Right atrium auricular region (tissue), 2 donors: Measurements from ENCODE around the gene MLC1. TPM values are rescaled to one million over a fixed set of nuclear protein-coding genes. Genes with fewer than 3 reads are reported as not detected.

Source experiments
- DNase-seq: peaks from one replicate; pipeline ENCODE4 v3.0.0-alpha.2; 2019; ENCODE audit warnings: low spot score
- H3K27ac ChIP-seq, 2 donors: fragments of 200-600 bp; sonication (generic); 1 replicate in 1 of 2; 2 replicates in 1 of 2; pipeline ENCODE4 v1.5.1; 2016 to 2019
- H3K27me3 ChIP-seq, 2 donors: fragments of 200-600 bp; sonication (generic); one replicate each; pipeline versions ENCODE4 v1.5.1 to v1.6.0; 2017 to 2019
- H3K36me3 ChIP-seq: fragments of 200-600 bp; sonication (generic); one replicate; pipeline ENCODE4 v1.5.1; 2016
- H3K4me1 ChIP-seq, 2 donors: fragments of 200-600 bp; sonication (generic); one replicate each; pipeline versions ENCODE4 v1.5.1 to v1.6.0; 2017 to 2019
- H3K4me3 ChIP-seq, 2 donors: fragments of 200-600 bp; sonication (generic); 1 replicate in 1 of 2; 2 replicates in 1 of 2; pipeline ENCODE4 v1.5.1; 2017 to 2019; ENCODE audit warnings: mild to moderate bottlenecking in 1 of 2, moderate library complexity in 1 of 2
- H3K9me3 ChIP-seq, 2 donors: fragments of 200-600 bp; sonication (generic); one replicate each; pipeline ENCODE4 v1.5.1; 2019
- total RNA-seq, 2 donors: library from RNA; depleted of rRNA; stranded (reverse); fragments of >200 nt; gene quantifications; one replicate each; pipeline ENCODE4 v1.1.0, GENCODE V29; 2016
- TF ChIP-seq, protein P1 (sequence below), 2 donors: fragments of 200-600 bp; sonication (generic); IDR thresholded peaks; one replicate each; pipeline ENCODE4 v1.5.1; 2019; ENCODE audit warnings: antibody characterized with exemption in 2 of 2

MLC1 gene
- total RNA-seq, 2 donors from 2014 or later: 0.71 TPM; not detected in 1

DNA sequence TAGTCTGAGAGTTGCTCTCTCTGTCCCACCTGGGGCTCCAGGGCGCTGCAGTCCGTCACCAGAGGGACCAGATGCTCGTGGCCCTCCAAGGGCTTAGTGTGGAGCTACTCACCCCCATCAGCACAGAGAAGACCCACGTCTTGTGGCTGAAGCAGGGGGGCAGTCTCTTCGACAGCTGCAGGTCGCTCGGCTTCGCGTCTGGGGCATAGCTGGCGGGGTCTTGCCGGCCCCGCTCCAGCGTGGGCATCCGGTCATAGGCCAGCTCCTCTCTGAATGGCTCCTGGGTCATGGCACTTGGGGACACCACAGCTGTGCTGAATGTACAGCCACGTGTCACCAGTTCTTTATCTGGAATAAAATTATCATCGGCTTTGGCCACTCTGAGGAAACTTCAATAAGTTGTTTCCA lies 608 bp downstream of the MLC1 start:
- no peak overlapping the region for H3K27ac ChIP-seq
- DNase-seq: no peak
- H3K9me3 ChIP-seq: peaks cover 0 to 5% of the 10 kb centered on the region in 2 donors
- H3K36me3 ChIP-seq: no peaks in the 10 kb centered on the region
- H3K27me3 ChIP-seq: peaks cover 3% of the 10 kb centered on the region in 2 donors
- peaks cover 0 to 3% of the 10 kb centered on the region in 2 donors for H3K4me1 ChIP-seq
- H3K4me3 ChIP-seq: no peak overlapping the region
- TF ChIP-seq, protein P1, sequence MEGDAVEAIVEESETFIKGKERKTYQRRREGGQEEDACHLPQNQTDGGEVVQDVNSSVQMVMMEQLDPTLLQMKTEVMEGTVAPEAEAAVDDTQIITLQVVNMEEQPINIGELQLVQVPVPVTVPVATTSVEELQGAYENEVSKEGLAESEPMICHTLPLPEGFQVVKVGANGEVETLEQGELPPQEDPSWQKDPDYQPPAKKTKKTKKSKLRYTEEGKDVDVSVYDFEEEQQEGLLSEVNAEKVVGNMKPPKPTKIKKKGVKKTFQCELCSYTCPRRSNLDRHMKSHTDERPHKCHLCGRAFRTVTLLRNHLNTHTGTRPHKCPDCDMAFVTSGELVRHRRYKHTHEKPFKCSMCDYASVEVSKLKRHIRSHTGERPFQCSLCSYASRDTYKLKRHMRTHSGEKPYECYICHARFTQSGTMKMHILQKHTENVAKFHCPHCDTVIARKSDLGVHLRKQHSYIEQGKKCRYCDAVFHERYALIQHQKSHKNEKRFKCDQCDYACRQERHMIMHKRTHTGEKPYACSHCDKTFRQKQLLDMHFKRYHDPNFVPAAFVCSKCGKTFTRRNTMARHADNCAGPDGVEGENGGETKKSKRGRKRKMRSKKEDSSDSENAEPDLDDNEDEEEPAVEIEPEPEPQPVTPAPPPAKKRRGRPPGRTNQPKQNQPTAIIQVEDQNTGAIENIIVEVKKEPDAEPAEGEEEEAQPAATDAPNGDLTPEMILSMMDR (IDR thresholded peaks at IDR 0.05): no peak

DNA sequence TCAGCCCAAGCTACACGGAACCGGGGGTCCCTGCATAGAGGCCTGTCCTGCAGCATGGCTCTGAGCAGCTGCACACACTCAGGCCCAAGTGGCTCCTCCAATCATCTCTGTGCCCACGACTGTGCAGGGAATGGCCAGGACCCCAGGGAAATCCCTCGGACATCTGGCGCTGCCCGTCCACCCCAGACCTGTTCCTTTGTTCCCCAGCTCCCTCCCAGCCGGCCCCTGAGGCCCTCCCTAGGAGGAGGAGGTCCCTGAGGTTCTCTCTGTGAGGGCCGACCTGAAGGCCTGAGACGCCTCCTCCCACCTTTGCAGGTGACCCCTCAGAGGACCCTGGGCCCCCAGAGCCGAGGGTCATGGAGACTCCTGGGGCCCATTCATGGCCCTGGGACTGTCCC lies 1.1 kb downstream of the MLC1 start:
- DNase-seq: no peak
- Histone ChIP-seq H3K4me1 (peaks cover 0 to 3% of the 10 kb centered on the region in 2 donors), H3K27me3 (peaks cover 3% of the 10 kb centered on the region in 2 donors)

DNA sequence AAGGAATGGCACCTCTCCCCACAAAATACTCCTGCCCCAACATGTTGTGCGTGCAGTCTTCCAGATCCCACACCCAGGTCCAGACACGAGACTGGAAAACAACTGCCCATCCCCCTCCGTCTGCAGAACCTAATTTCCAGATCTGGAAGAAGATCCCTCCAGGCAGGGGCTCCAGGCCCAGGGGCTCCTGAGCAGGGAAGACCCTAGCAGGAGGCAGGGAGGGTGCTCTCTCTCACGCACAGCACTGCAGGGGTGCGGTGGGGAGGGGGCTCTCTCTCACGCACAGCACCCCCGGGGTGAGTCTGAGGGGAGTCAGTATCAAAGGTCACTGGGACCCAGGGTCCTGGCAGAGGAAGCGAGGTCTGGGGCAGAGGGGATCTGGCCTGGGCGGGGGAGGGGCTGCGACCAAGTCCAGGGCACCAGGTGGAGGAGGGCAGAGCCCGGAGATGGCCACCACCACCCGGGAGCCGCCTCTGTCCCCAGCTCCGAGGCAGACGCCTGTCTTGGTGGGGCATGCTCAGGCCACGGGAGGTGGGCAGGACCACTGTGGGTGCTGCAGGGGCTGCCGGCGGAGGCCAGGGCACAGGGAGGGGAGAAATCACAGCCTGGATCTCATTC lies 1.7 kb downstream of the MLC1 start:
- TF ChIP-seq, protein P1 (IDR thresholded peaks at IDR 0.05): no peak
- H3K27me3 ChIP-seq: peaks cover 1 to 3% of the 10 kb centered on the region in 2 donors
- H3K4me3 ChIP-seq: no peak overlapping the region
- no peak for DNase-seq
- peaks cover 0 to 3% of the 10 kb centered on the region in 2 donors for H3K9me3 ChIP-seq
- peaks cover 0 to 3% of the 10 kb centered on the region in 2 donors for H3K4me1 ChIP-seq
- H3K36me3 ChIP-seq: no peaks in the 10 kb centered on the region
- no peak overlapping the region for H3K27ac ChIP-seq

More for the DNA sequence above, 1.1 kb downstream of the MLC1 start:
- Histone ChIP-seq H3K27ac (no peak overlapping the region), H3K36me3 (no peaks in the 10 kb centered on the region), H3K4me3 (no peak overlapping the region), H3K9me3 (peaks cover 0 to 3% of the 10 kb centered on the region in 2 donors)
- TF ChIP-seq, protein P1 (IDR thresholded peaks at IDR 0.05): no peak

DNA sequence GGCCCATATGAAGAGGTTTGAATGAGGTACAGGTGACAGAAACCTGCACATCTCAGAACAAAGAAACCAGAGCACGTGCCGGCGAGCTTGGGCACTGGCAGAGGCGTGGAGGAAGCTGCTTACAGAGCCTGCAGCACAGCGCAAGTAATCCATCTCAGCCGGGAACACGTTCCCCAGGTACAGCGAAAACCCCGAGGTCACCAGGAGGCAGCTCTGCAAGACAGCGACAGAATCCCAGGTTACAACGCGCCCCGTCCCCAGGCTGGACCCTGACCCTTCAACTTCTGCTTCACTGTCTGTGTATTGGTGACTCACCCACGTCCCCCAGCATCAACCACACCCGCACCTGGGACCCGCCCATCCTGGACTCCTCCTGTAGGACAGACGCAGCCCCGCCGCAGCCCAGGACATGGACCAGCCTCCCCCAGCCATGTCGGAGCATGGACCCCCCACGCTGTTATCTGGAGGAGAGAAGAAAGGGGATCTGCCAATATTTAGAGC lies 2.2 kb downstream of the MLC1 start:
- Histone ChIP-seq H3K9me3 (peaks cover 0 to 3% of the 10 kb centered on the region in 2 donors), H3K4me3 (no peak overlapping the region), H3K27me3 (peaks cover 0 to 3% of the 10 kb centered on the region in 2 donors), H3K4me1 (peaks cover 0 to 3% of the 10 kb centered on the region in 2 donors), H3K27ac (no peak overlapping the region), H3K36me3 (no peaks in the 10 kb centered on the region)
- TF ChIP-seq, protein P1 (IDR thresholded peaks at IDR 0.05): no peak
- DNase-seq: no peak

DNA sequence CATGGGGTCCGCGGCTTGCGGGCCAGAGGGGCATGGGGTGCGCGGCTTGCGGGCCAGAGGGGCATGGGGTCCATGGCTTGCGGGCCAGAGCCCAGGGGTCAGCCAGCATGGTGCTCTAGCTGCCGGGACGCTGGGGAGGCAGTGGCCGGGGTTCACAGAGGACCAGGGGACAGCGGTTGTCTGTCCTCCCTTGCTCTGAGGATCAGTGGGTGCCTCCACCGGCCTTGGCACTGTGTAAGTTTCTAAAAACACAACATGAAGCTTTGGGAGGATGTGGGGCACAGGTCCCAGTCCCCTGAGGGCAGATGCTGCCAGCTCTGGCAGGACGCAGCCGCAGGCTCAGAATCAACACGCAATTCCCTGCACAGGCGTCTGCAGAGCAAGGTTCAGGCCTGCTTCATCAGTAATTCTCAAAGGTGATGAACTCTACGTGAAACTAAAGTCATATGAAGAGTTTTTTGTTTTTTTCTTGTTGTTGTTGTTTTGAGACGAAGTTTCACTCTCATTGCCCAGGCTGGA lies 3.0 kb downstream of the MLC1 start:
- Histone ChIP-seq H3K27ac (no peak overlapping the region), H3K36me3 (no peaks in the 10 kb centered on the region), H3K27me3 (no peaks in the 10 kb centered on the region), H3K9me3 (peaks cover 0 to 3% of the 10 kb centered on the region in 2 donors), H3K4me1 (peaks cover 0 to 3% of the 10 kb centered on the region in 2 donors), H3K4me3 (no peak overlapping the region)
- no peak for DNase-seq
- TF ChIP-seq, protein P1 (IDR thresholded peaks at IDR 0.05): no peak
